SH-SY5Y (cell line): Measurements from ENCODE around the gene FGF1.

ENCODE experiments used
- GATA2 ChIP-seq: IDR thresholded peaks from 2 replicates; pipeline ENCODE4 v1.6.1; 2011; ENCODE audit warnings: mild to moderate bottlenecking, low read depth, low read length
- GATA3 ChIP-seq: IDR thresholded peaks from 2 replicates; pipeline ENCODE4 v1.6.1; 2011; ENCODE audit warnings: low read depth, mild to moderate bottlenecking, low read length, moderate library complexity

DNA sequence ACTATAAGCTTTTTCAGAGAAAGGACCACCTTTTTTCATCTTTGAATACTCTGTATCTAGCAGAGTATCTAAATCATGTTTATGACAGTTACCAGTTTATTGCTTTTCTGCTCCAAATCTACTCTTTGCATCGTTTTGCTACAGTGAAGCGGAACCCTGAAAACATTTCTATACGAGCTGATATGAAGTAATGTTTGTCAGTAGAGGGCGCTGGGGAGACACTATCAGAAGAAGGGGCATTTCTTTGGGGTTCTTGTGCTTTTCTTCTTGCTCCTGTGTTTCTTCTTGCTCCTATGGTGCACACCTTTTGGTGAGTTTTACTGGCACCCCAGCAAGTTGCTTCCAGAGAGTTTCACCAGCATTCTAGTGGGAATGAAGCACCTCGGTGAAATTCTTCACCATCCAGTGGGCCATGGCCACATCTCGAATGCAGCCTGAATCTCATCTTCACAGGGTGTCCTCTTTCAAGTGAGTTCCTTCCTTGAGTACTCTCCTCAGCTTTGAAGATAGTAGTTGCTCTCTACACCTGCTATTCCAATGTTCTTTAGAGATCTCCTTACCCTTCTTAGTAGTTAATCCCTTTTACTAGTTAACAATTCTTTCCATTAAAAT is 98.4 kb downstream of the FGF1 start:
- TF ChIP-seq GATA2 = no peak
- no peak for TF ChIP-seq GATA3
